Embryonic facial prominence (tissue), 1 donor: ENCODE measurements around the gene PTPRC.

Experiments used
- DNase-seq: peaks from one replicate; pipeline ENCODE4 v3.0.0-alpha.2; 2016; ENCODE audit errors: extremely low spot score

PTPRC gene

DNA sequence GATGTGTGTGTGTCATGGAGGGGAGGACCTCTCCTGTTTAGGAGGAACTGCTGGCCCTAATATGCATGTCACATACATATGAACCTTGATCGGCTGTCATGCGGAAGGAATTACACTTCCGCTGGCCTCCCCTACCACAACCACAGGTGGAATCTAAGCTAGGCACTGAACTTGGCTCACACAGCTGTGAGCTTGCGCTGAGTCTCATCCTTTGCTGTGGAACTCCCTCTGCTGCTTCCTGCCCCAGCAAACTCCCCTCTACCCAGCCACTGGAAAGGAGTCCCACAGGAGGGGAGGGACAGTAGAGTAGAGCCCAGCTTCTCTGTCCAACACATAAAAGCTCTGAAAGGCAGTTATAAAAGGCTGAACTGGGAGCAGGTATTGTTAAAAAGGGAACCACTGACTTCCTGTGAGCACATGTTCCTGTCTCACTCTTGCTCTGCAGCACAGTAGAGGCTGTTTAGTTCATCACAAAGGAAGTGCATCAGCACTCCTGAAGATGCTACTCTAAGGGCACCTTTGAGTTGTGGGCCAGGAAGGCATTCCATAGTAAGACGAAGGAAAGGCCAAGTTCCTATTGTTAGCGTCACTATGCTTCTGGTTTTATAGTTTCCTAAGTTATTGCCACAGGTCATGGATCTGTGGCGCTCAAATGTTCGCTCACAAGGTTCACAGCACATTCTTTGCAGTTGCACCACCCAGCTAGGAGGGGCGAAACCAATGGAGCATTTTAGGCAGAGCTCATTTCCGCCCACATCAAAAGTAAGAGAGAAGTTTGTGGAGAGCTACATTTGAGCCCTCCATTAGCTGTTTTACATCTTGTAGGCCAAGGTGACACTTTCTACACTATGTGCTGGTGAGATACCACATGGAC, 17.7 kb upstream of the PTPRC start:
- no peak for DNase-seq

DNA sequence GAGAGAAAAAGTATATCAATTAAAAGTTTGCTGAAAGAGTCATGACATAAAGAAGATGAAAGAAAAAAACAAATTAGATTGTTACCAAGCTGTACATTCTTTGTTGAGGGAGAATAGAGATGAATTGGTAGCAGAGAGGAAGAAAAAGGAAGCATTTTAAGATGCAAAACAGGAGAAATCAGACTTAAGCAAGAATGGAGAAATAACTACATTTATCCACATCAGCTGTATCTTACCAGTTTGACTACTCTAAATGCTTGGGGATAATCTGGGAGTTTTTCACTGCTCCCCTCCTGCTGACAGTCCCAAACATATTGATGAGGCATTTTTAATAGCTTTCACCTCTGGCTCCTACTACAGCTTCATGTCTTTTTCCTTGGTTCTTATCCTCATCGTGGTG, 16.8 kb upstream of the PTPRC start:
- no peak for DNase-seq

DNA sequence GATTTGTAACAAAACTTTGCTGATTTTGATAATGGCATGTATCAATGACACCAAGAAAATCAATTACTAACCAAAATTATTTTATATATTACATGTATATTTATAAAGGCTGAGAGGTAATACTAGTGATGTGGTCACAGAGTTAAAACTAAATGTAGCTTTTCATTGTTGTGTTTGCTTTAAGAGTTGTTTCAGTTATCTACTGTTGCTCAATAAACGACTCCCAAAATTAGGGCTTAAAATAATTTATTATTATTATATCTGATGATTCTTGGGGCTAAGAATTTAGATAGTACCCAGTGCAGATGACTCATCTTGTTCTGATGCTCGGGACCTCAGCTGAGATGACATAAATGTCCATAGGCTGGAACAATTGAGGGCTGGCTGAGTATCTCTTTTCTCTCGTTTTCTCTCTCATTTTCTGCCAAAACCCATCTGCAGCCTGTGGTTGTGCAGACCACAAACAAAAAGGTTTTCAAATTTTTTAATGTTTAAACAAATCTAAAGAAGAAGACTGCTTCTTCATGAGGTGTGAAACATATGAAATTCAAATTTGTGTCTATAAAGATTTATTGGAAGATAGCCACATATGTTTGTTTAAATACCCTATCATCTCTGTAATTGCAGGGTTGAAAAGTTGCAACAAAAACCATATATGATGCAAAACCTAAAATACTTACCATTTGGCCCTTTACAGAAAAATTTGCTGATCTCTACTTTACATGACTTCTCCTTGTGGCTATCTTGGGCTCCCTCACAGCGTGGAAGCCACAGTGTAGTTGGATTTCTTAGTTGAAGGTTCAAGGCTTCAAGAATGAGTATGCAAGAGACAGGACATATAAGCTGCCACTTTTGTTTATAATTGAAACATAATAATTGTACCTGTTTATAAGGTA, 14.8 kb upstream of the PTPRC start:
- DNase-seq, result no peak

DNA sequence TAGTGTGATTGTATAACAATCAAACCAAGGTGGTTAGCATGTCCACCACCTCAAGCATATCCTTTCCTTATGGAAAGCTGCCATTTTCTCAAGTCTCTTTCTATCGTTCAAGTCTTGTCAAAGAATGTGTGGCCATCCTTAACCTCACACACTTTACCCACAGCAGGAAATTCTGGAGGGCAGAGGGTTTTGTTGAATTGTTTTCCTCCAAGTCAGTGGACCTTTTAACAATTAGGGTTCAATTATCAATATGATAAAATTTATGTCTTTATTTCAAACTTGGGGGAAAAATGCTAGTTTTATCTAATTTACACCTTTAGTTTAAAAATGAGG, 14.2 kb upstream of the PTPRC start:
- no peak for DNase-seq

DNA sequence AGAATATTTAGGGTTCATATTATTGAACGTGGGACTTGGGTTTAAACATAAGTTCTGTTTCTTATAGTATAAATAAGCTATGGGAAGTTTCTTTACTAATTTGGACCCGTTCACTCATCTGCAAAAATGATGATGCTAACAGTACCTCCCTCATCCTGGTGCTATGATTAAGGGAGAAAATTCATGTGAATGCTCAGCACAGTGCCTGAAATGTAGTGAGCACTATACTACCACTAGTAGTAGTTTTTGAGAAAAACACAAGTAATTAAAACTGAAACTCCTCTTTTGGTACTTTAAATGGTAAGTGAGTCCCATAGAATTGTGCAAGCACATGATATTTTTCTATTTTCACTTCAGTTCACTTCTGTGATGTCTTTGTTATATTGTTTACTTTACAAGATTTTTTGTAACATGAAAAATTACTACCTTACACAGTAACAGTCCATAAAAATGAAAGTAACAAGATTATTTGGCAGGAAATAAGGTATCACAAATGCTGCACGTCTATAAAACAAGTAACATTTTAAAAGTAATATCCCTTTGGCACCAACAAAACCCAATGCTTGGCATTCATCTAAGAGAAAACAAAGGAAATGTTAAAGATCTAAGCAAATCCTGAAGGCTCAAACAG, 11.3 kb upstream of the PTPRC start:
- no peak for DNase-seq

DNA sequence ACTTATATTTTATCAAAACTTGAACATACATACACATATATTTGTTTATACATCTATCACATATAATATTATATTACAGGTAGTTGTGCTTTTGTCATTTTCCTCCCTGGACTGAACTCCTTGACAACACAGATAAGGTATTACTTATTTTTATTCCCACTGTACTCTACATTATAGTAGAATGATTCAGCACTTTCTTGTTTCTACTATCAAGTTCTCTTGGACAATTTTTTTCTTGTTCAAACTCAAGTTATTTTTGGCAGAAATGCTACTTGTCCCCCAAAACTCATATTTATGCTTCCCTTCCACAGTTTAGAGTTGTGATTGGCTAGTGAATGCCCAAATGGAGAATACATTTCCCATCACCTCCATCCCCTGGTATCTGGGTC, 10.8 kb upstream of the PTPRC start:
- no peak for DNase-seq

DNA sequence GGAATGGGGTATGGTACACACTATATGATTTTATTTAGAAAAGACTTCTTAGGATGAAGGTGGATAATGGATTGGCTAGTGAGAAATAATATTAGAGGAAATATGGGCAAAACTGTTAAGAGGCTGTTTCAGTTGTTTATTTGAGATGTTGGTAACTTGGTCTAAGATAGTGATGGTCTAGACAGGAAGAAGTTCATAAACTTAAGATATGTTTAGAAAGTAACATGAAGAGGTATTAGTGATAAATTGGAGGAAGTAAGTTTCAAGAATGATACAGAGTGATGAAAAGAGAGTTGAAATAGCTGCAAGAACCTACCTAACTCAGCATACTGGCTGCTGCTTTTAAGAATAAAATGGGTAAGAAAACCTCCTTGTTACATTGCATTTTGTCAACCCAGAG, 9.2 kb upstream of the PTPRC start:
- no peak for DNase-seq

DNA sequence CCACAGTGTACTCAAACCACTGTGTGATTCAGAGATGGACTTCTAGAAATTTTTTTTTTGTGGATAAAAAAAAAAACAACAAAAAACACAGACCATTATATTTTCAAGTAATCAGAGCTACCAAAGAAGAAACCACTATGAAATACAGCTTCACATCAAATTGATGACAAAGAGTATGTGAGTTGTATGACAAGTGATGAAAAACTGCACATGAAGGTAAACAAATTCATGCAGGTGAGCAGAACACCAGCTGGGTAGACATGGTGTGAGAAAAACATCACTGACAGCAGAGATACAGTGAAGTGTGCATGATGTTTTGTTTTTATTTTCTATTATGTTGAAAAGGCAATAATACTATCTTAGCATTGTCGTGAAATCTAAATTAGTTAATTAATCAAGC, 8.0 kb upstream of the PTPRC start:
- no peak for DNase-seq

DNA sequence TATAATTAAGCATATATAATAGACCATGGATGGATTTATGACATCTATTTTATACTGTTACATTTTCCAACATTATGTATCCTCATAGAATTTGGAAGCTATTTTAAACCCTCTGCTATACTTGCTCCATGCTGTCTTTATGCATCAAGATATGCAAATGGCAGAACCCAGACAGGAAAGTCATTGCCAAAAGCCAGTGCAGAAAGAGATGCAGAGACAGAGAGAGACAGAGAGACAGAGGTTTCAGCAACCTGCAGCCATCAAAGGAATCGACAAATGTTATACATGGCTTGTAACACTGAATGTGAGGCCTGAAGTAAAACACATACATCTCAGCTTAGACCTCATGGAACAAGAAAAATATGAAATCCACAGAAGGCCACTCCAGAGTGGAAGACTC, 7.5 kb upstream of the PTPRC start:
- DNase-seq, result no peak

DNA sequence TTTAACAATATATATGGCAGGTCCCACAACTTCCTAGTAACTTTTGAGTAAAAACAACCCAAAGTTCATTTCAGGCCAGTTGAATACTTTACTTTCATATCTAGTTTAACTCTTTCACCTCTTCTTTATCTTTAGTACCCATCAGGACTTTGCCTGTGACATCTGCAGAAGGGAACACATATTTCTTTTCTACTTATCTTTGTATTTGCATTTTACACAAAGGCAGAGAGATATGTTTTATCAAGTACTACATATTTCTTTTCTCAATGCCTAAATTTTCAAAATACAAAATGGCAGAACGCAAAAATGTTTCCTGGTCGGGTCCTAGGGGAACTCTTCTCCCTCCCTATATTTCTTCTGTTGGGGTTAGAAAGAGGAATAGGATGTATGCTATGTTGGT, 6.8 kb upstream of the PTPRC start:
- no peak for DNase-seq

DNA sequence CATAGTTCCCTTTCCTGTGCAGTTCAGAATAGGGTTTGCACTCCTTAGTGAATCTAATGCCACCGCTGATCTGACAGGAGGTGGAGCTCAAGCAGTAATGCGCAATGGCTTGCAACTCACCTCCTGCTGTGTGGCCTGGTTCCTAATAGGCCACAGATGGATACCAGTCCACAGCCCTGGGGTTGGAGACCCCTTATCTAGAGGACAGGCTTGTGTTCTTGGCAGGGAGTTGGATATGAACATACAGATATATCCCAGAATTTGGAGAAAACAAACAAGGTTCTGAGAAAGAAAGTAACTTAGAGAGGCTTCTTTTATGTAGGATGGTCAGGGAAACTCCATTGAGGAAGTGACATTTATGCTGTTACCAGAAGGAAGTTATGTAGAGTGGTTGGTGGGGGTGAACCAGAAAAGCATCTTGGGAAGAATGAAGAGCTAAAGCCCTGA, 5.1 kb upstream of the PTPRC start:
- DNase-seq, result no peak

DNA sequence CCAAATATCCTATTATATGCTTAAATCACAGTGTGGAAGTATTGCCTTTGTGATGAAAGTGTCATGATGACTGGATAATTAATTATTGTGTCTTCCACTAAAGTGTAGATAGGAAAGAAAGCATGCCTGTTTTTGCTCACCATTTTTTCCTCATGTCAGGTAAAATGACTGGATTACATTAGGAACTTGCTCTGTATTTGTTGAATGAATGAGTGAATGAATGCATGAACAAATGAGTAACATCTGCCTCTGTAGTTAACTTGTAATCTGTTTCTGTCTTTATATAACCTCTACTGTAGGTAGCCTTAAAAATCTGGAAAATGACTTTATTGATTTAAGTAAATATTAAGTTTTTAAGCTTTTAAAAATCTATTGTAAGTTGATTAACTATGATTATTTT, 2.9 kb upstream of the PTPRC start:
- DNase-seq, result no peak

DNA sequence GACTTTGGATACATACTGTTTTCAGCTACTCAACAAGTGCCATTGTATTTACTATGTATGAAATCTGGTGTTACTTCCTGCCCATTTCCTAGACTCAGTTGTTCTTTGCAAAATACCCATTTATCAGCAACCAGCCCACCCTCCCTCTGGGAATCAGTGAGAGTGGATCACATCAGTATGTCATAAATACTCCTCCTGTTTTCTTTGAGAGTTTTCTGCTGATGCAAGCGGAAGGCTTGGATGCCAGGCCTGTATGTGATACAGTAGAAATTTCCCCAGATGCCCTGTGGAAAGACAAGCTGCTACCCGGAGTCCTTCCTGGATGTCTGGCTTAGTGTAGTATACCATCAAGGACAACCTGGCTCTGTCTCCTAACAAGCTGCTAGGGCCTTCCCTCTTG, 2.4 kb upstream of the PTPRC start:
- no peak for DNase-seq

DNA sequence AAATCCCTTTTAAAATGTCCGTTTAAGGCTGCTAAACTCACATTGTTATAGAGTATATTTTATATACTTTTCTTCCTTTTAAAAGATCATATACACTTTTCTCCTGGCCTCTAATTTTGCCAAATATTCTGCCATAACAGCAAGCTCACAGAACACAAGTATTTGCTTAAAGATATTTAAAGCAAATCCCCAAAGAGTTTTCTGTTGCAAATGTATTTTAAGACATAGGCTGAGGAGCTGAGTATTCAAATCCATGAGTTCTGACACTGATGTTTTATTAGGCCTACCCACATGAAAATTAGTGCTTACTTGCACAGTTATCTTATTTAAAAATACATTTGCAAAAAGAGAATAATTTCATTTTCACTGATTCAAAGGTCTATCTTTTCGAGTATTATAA, 1.7 kb upstream of the PTPRC start:
- no peak for DNase-seq

DNA sequence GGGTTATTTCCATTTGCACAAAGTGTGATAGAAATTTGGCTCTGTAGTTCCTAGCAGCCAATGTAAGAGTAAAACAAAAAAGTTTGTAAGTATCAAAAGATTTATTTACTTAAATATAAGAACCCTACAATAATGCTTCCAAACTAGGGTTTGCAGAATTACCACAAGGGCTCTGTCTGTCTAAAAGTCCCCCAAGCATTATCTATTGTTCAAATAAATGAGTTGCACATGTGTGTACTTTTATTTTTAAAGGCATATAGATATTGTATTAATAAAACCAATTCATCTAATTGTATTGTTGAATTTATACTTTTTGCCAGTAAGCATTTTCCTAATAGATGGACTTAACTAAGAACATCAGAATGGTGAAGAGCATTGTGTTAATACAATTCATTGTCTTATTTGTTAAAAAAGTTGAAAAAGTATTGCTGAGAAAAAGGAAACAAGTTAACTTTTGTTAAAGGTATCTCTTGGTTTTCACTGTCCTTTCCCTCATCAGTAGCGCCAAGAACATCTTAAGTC, 863 bp upstream of the PTPRC start:
- no peak for DNase-seq

DNA sequence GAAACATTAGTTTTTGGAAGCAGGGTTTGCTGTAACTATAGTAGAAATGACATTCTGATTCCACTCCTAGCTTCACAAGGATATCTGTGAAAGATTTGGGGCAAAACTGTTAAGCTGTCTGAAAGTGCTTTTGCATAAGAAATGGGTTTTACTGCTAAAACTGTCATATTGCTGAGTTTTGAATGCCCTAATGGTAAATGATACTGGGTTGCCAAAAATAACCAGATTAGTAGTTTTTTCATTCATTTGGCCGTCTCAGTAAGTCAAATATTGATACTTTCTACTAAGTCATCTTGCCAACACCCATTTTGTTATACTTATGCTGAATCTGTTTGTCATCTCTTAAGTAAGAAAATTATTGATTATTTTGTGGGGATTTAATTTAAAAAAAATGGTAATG, 399 bp upstream of the PTPRC start:
- DNase-seq, result no peak

DNA sequence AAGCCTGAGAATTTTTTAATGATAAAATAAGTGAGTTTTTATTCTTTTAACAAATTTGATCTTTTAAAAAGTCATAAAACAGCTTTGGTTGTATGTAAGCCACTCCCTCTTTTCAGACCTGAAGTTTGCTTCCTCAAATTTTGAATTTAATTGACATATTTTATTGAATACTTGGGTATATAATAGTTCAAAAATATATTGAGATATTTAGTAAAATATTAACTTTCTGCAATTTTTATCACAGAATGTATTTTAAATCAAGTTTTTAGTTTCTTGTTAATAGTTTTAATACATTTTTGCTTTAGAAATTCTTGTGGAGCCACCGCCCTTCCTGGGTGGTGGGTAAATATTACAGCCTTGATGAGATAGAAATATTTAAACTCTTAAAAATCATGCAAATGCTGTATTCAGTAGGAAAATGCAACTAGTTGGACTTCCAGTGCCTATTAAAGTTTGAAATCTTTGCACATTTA, 867 bp downstream of the PTPRC start:
- no peak for DNase-seq

DNA sequence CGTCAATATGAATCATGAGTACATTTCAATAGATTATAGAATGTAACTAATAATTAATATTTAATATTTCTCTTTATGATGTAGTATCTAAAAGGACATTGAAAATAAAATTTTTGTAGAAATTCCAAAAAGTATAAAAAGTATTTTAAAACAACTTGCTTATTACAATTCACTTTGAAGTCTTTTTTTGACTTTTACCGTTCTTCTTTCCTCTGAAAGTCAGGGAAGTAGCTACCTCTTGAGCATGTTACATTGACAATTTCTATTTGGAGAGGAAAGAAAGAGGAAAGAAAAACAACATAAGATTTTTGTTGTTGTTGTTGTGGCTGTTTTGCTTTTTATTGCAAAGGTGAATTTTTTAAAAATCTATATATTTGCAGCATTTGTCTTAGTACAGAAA, 1.3 kb downstream of the PTPRC start:
- no peak for DNase-seq

DNA sequence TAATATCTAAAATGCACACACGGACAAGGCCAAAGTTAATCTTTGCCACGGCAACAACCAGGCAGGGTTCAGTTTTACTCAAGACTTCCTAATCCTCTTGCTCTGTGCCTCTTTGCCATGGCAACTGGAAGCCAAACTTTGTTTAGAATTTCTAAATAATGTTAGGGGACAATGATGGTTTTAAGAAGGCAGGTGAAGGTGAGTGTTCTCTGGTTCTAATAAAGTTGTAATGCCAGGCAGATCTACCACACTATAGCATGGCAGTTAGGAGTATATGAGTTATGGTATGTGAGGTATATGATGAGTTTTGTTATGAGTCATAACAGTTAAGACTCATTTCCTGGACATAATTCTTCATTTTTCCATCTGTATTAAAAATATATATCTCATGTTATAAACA, 2.7 kb downstream of the PTPRC start:
- DNase-seq, result no peak

DNA sequence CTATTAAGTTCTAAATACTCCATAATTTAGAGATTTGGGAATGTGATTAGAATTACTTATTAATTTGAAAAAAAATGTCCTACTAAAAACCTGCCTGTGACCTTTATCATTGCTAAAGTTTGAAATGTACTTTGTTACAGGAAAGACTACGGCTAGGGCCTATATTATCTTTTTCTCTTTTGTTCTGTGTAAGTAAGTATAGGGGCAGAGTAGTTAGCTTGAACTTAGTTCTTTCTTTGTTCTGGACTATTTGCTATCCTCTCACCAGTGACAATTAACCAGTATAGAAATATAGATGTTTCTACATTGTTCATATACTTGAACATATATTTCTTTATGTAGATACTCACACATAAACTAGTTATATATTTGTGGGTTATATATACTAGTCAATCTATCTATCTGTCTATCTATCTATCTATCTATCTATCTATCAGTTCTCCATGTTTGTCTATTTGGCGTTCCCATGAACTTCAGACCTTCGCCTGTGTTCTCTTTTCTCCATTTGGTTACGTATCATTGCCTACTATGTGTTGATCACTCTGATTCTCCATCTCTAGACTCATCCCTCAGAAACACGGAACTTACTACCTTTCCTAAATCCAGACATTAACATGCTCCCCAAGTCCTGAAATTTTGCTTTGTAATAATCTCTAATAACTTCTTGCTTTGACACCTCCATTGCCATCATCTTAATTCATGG, 3.3 kb downstream of the PTPRC start:
- no peak for DNase-seq

DNA sequence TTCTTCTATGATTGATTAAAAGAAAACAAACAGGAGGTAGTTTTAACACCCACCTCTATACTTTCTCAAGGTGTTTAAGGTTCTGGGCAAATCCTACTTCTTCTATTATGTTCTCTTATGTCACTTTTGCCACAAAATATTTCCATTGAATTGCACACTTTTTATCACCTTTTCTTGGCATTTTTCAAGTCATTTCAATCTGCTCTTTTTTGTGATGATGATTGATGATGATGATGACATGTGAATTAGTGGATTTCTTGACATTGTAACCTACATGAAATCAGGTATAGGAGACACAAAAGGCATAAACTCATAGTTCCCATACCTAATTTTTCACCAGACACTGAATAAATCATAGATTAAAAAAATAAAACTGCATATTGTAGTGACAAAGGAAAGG, 4.1 kb downstream of the PTPRC start:
- no peak for DNase-seq

DNA sequence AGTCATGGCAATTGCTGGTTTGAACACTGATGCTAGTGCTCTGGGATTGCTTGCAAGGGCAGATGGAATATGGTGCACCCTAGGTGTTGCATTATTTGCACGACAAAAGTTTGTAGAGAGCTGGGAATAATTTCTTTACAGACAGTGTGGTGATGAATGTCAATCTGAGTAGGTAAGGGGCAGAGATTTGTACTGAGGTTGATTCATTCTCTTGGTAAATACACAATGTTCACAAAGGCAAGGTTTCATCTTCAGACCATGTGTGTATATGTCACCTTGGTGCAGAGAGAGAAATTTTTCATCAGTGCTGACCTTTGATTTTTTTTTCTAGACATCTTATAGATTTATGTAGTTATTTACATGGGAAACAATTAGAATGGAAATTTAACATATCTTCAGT, 5.0 kb downstream of the PTPRC start:
- no peak for DNase-seq
